ENCODE measurements around the gene BRAT1.
A peak's percentile ranks its signal among the peaks of the same experiment; 100 is the strongest.

BRAT1 gene

GRCh38 chr7:2530071-2530987 is 25.0 kb downstream of the BRAT1 start:
- Histone ChIP-seq H3K27me3 (replicated peaks) (no peaks in the 10 kb centered on the region), H3K27ac (no peak overlapping the region), H3K36me3 (replicated peaks) (peaks cover 10% of the 10 kb centered on the region), H3K4me3 (ENCODE audit: low read depth, low read length) (no peak overlapping the region)
- in situ Hi-C loops (cut with HindIII; ENCODE audit: low pct_ligation_motif_present, low sequenced_read_pairs), result no loop called here
- TF ChIP-seq CTCF (IDR thresholded peaks at IDR 0.05; ENCODE audit: low read depth, low read length, missing control alignments), result no peak
- DNase-seq, result no peak

DNA sequence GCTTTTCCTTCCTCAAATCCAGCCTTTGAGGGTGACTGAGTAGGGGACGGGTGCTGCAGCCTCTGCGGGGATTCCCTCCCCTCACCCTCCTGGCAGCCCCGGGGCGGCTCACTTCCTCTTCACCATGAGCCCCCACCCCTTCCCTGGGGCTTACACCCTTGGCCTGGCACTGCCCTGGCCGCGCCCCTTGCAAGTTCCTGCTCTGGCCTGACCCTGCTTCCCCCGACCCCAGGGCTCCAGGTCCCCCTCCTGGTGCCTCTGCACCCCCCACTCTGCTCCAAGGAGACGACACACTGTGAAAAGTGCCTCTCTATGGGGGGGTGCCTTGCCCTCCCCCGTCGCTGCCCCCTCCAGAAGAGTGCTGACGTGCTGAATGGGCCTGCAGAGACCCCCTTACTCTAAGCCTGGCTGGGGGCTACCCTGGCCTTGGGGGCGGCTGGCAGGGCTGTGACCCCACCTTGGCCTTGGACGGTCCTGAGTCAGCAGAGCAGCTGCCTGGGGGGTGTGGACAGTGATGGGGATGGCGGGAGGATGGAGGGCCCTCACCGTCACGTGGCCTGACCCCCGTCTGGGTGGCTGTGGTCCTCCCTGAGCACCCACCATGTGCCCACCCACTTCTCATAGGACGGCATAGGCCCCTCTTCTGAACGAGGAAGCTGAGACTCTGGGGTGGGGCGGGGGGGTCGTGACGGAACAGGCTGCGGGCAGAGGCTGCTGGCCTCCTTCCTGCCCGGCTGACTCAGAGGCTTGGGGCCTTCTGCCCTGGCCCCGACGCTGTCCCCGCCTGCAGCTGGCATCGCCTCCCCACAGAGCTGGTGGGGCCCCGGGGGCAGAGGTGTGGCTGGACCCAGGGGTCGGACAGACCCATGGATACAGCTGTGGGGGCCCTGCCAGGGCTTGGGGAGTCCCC is 25.9 kb downstream of the BRAT1 start:
- Histone ChIP-seq H3K36me3 (replicated peaks) (peaks cover 13% of the 10 kb centered on the region), H3K4me3 (ENCODE audit: low read depth, low read length) (no peak overlapping the region), H3K27me3 (replicated peaks) (no peaks in the 10 kb centered on the region), H3K27ac (no peak overlapping the region)
- in situ Hi-C loops (cut with HindIII; ENCODE audit: low pct_ligation_motif_present, low sequenced_read_pairs), result no loop called here
- no peak for DNase-seq
- no peak for TF ChIP-seq CTCF (IDR thresholded peaks at IDR 0.05; ENCODE audit: low read depth, low read length, missing control alignments)

DNA sequence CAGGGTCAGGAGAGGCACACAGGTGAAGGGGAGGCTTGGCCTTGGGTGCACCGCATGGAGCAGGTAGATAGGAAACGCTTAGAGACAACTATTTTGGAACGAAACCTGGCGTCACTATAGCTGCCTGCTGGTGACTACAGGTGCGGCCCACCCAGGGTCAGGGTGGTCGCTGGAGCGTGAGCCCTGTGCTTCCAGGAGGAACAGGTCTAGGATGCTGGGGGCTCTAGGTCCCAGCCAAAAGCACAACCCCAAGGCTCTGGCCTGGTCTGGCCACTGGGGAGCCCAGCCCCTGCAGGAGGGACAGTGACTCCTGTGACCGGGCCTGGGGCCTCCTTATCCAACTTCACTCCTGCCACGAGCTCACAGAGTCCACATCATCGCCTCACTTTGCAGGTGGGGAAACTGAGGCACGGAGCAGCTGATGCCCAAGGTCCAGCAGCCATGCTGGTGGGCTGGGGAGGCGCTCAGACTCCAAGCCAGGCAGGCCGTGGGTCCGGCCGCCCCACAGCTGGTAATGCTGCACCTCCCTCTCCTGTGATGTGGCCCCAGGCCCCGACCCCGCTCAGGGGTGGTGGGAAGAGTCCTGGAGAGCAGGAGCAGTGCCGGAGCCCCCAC is 26.7 kb downstream of the BRAT1 start:
- peaks cover 13% of the 10 kb centered on the region for H3K36me3 ChIP-seq (replicated peaks)
- no peak for DNase-seq
- H3K4me3 ChIP-seq (ENCODE audit: low read depth, low read length), result no peak overlapping the region
- TF ChIP-seq CTCF (IDR thresholded peaks at IDR 0.05; ENCODE audit: low read depth, low read length, missing control alignments), result no peak
- H3K27ac ChIP-seq, result peak overlapping the region; percentile 6
- no peaks in the 10 kb centered on the region for H3K27me3 ChIP-seq (replicated peaks)
- in situ Hi-C loops (cut with HindIII; ENCODE audit: low pct_ligation_motif_present, low sequenced_read_pairs), result no loop called here

- Histone ChIP-seq H3K36me3 (replicated peaks) (peaks cover 13% of the 10 kb centered on the region), H3K4me3 (ENCODE audit: low read depth, low read length) (no peak overlapping the region), H3K27me3 (replicated peaks) (no peaks in the 10 kb centered on the region), H3K27ac (peak overlapping the region; percentile 6)
- in situ Hi-C loops (cut with HindIII; ENCODE audit: low pct_ligation_motif_present, low sequenced_read_pairs), result no loop called here
- no peak for TF ChIP-seq CTCF (IDR thresholded peaks at IDR 0.05; ENCODE audit: low read depth, low read length, missing control alignments)
- peak; percentile 61 for DNase-seq
Measured at GRCh38 chr7:2527505-2528467, 27.5 kb downstream of the BRAT1 start.

Measured in brain microvascular endothelial cell (primary cell).